Esophagus muscularis mucosa (tissue), 4 donors: ENCODE measurements around the gene SLC37A1. TPM values are rescaled to one million over a fixed set of nuclear protein-coding genes. Genes with fewer than 3 reads are reported as not detected.

Experiments used
- DNase-seq: peaks from one replicate; pipeline ENCODE4 v3.0.0-alpha.2; 2017; ENCODE audit errors: extremely low spot score
- H3K27ac ChIP-seq, 4 donors: fragments of 200-600 bp; sonication (generic); replicated peaks in 1 of 4; 1 replicate in 3 of 4; 2 replicates in 1 of 4; pipeline ENCODE4 v1.5.1; 2016 to 2019; ENCODE audit warnings: mild to moderate bottlenecking in 1 of 4
- H3K27me3 ChIP-seq, 4 donors: fragments of 200-600 bp; sonication (generic); one replicate each; pipeline versions ENCODE4 v1.5.1 to v1.6.0; 2016 to 2019
- H3K36me3 ChIP-seq, 4 donors: fragments of 200-600 bp; sonication (generic); one replicate each; pipeline ENCODE4 v1.5.1; 2016 to 2019
- H3K4me1 ChIP-seq, 4 donors: fragments of 200-600 bp; sonication (generic); one replicate each; pipeline ENCODE4 v1.5.1; 2016 to 2019
- H3K4me3 ChIP-seq, 4 donors: fragments of 200-600 bp; sonication (generic); 1 replicate in 2 of 4; 2 replicates in 2 of 4; pipeline ENCODE4 v1.5.1; 2016 to 2019; ENCODE audit warnings: mild to moderate bottlenecking in 4 of 4, moderate library complexity in 1 of 4
- H3K9me3 ChIP-seq, 4 donors: fragments of 200-600 bp; sonication (generic); 1 replicate in 3 of 4; 2 replicates in 1 of 4; pipeline ENCODE4 v1.5.1; 2016 to 2019
- CTCF ChIP-seq, 3 experiments: fragments of 200-600 bp in 2 of 3; fragments of 450-650 bp in 1 of 3; sonication (generic) in 2 of 3; IDR thresholded peaks; one replicate each; pipeline ENCODE4 v1.5.1; 2017 to 2019; ENCODE audit warnings: antibody characterized with exemption in 3 of 3, mild to moderate bottlenecking in 2 of 3, moderate library complexity in 1 of 3
- EP300 ChIP-seq: sonication (generic); formaldehyde crosslinking; IDR thresholded peaks from one replicate; pipeline ENCODE4 v1.6.1; 2017; ENCODE audit warnings: antibody characterized with exemption
- POLR2A ChIP-seq: fragments of 450-650 bp; IDR thresholded peaks from one replicate; pipeline ENCODE4 v1.6.1; 2017; ENCODE audit warnings: antibody characterized with exemption, moderate library complexity, mild to moderate bottlenecking, low read depth
- POLR2AphosphoS5 ChIP-seq, 2 donors: sonication (generic); formaldehyde crosslinking; IDR thresholded peaks; one replicate each; pipeline ENCODE4 v1.6.1; 2017; ENCODE audit warnings: antibody characterized with exemption in 2 of 2
- WGBS: methylation state at CpG from one replicate; pipeline ENCODE4 v1.1.5; 2018; 5-methylcytosine and 5-hydroxymethylcytosine counted together
- intact Hi-C: fragments of 100-400 bp; cut with DNase I; formaldehyde crosslinking; loops from one replicate; pipeline ENCODE4 v1.15.1; 2023
- total RNA-seq, 4 donors: library from RNA; depleted of rRNA; stranded (reverse); fragments of >200 nt; gene quantifications; one replicate each; pipeline versions ENCODE4 v1.1.0 to v1.2.1, GENCODE V29; 2016

SLC37A1 gene
- total RNA-seq, 4 donors from 2014 or later = 5.4 to 11.1 (median 7.1) TPM

- peaks cover 0 to 36% (median 31%) of the 10 kb centered on the region in 4 donors for H3K36me3 ChIP-seq
- intact Hi-C loops = no loop called here
- no peak for DNase-seq
- peaks cover 25 to 26% (median 26%) of the 10 kb centered on the region in 4 donors for H3K4me1 ChIP-seq
- H3K27ac ChIP-seq = no peak overlapping the region
- no peak overlapping the region for H3K4me3 ChIP-seq
- no peaks in the 10 kb centered on the region for H3K27me3 ChIP-seq
- 87% methylated on average over 1 of the region's 1 CpG for WGBS
- TF ChIP-seq POLR2A (no peak), CTCF (IDR thresholded peaks at IDR 0.05) (no peak), POLR2AphosphoS5 (IDR thresholded peaks at IDR 0.05) (no peak), EP300 (no peak)
- H3K9me3 ChIP-seq = no peaks in the 10 kb centered on the region
Observed at GRCh38 chr21:42521384-42521783, 7.7 kb downstream of the SLC37A1 start.

GRCh38 chr21:42521805-42522204 lies 8.2 kb downstream of the SLC37A1 start:
- Histone ChIP-seq H3K27ac (no peak overlapping the region), H3K27me3 (no peaks in the 10 kb centered on the region), H3K4me3 (no peak overlapping the region), H3K36me3 (peaks cover 0 to 36% (median 31%) of the 10 kb centered on the region in 4 donors), H3K4me1 (peaks cover 26 to 29% (median 28%) of the 10 kb centered on the region in 4 donors), H3K9me3 (no peaks in the 10 kb centered on the region)
- DNase-seq = no peak
- TF ChIP-seq EP300 (no peak), POLR2A (no peak), CTCF (IDR thresholded peaks at IDR 0.05) (no peak), POLR2AphosphoS5 (IDR thresholded peaks at IDR 0.05) (no peak)
- WGBS = 80% methylated on average over 6 of the region's 6 CpGs
- intact Hi-C loops = no loop called here

- Histone ChIP-seq H3K36me3 (peaks cover 0 to 36% (median 31%) of the 10 kb centered on the region in 4 donors), H3K27me3 (no peaks in the 10 kb centered on the region), H3K4me3 (no peak overlapping the region), H3K4me1 (peaks cover 28 to 30% (median 29%) of the 10 kb centered on the region in 4 donors), H3K27ac (no peak overlapping the region), H3K9me3 (no peaks in the 10 kb centered on the region)
- no peak for TF ChIP-seq CTCF (IDR thresholded peaks at IDR 0.05)
- TF ChIP-seq POLR2A = no peak
- TF ChIP-seq EP300 = no peak
- TF ChIP-seq POLR2AphosphoS5 (IDR thresholded peaks at IDR 0.05) = no peak
- intact Hi-C loops = no loop called here
- WGBS = 93% methylated on average over 14 of the region's 14 CpGs
- DNase-seq = no peak
Observed at GRCh38 chr21:42522271-42522670, 8.6 kb downstream of the SLC37A1 start.

- 96% methylated on average over 8 of the region's 8 CpGs for WGBS
- Histone ChIP-seq H3K27ac (no peak overlapping the region), H3K36me3 (peaks cover 0 to 36% (median 31%) of the 10 kb centered on the region in 4 donors), H3K9me3 (no peaks in the 10 kb centered on the region), H3K27me3 (no peaks in the 10 kb centered on the region), H3K4me3 (no peak overlapping the region), H3K4me1 (peaks cover 28 to 33% (median 32%) of the 10 kb centered on the region in 4 donors)
- intact Hi-C loops = no loop called here
- no peak for DNase-seq
- TF ChIP-seq POLR2AphosphoS5 (IDR thresholded peaks at IDR 0.05) = no peak
- no peak for TF ChIP-seq EP300
- TF ChIP-seq CTCF (IDR thresholded peaks at IDR 0.05) = no peak
- TF ChIP-seq POLR2A = no peak
Observed at GRCh38 chr21:42522771-42523170, 9.1 kb downstream of the SLC37A1 start.

- Histone ChIP-seq H3K9me3 (no peaks in the 10 kb centered on the region), H3K27me3 (no peaks in the 10 kb centered on the region), H3K27ac (peak overlapping the region in 3 of 4 donors; percentile 80 to 83 (median 82)), H3K4me1 (peaks cover 28 to 36% (median 35%) of the 10 kb centered on the region in 4 donors), H3K36me3 (peaks cover 0 to 34% (median 27%) of the 10 kb centered on the region in 4 donors), H3K4me3 (no peak overlapping the region)
- no peak for DNase-seq
- TF ChIP-seq POLR2A (no peak), POLR2AphosphoS5 (IDR thresholded peaks at IDR 0.05) (no peak), EP300 (no peak), CTCF (IDR thresholded peaks at IDR 0.05) (no peak)
- WGBS = 98% methylated on average over 7 of the region's 7 CpGs
- intact Hi-C loops = no loop called here
Observed at GRCh38 chr21:42523211-42523610, 9.6 kb downstream of the SLC37A1 start.
